CD8-positive, alpha-beta memory T cell (primary cell): Measurements from ENCODE around the gene BANK1. TPM values are rescaled to one million over a fixed set of nuclear protein-coding genes. Genes with fewer than 3 reads are reported as not detected.

ENCODE experiments used
- CTCF ChIA-PET: fragments of 350-600 bp; sonication (Branson Sonifier 250); formaldehyde crosslinking; loops from one replicate; lab custom pipeline; 2021; ENCODE audit warnings: antibody characterized with exemption; lab: Charles Lee
- POLR2A ChIA-PET: fragments of 350-600 bp; sonication (Branson Sonifier 250); formaldehyde crosslinking; loops from one replicate; lab custom pipeline; 2021; ENCODE audit warnings: antibody characterized with exemption; lab: Charles Lee
- DNase-seq, 5 donors: peaks; one replicate each; pipeline versions ENCODE4 v3.0.0 to v3.0.0-alpha.2; 2020 to 2022; ENCODE audit warnings: mixed read lengths in 1 of 5
- H3K27ac ChIP-seq: one replicate; pipeline ENCODE4 v1.7.0; 2013; ENCODE audit warnings: low read depth, mild to moderate bottlenecking, low read length, moderate library complexity
- H3K27me3 ChIP-seq: 2 replicates; pipeline ENCODE4 v1.7.0; 2013; ENCODE audit warnings: low read length, mild to moderate bottlenecking; ENCODE audit not compliant: insufficient read depth, poor library complexity, severe bottlenecking
- H3K36me3 ChIP-seq: 2 replicates; pipeline ENCODE4 v1.7.0; 2013; ENCODE audit warnings: mild to moderate bottlenecking, low read length, moderate library complexity; ENCODE audit not compliant: insufficient read depth
- H3K4me1 ChIP-seq: 2 replicates; pipeline ENCODE4 v1.7.0; 2013; ENCODE audit warnings: mild to moderate bottlenecking, low read length, moderate library complexity; ENCODE audit not compliant: insufficient read depth
- H3K4me3 ChIP-seq: 2 replicates; pipeline ENCODE4 v1.7.0; 2013; ENCODE audit warnings: mild to moderate bottlenecking, low read length
- H3K9me3 ChIP-seq: 2 replicates; pipeline ENCODE4 v1.7.0; 2013; ENCODE audit warnings: mild to moderate bottlenecking, low read length
- H3K27ac Mint-ChIP-seq, 8 donors: one replicate each; pipeline ENCODE4 v1.8.0; 2020 to 2021; ENCODE audit warnings: mixed read lengths in 8 of 8, mild to moderate bottlenecking in 6 of 8, inconsistent platforms in 3 of 8, moderate library complexity in 3 of 8
- H3K27me3 Mint-ChIP-seq, 2 donors: one replicate each; pipeline ENCODE4 v1.8.0; 2020 to 2021; ENCODE audit warnings: mixed read lengths in 2 of 2, mild to moderate bottlenecking in 1 of 2, moderate library complexity in 1 of 2
- H3K36me3 Mint-ChIP-seq, 3 donors: one replicate each; pipeline ENCODE4 v1.8.0; 2020 to 2021; ENCODE audit warnings: mixed read lengths in 3 of 3, inconsistent platforms in 1 of 3, mild to moderate bottlenecking in 1 of 3
- H3K4me1 Mint-ChIP-seq, 3 donors: one replicate each; pipeline ENCODE4 v1.8.0; 2020 to 2021; ENCODE audit warnings: mixed read lengths in 3 of 3, inconsistent platforms in 1 of 3, mild to moderate bottlenecking in 1 of 3
- H3K4me3 Mint-ChIP-seq, 7 donors: one replicate each; pipeline ENCODE4 v1.8.0; 2020 to 2021; ENCODE audit warnings: mixed read lengths in 7 of 7, mild to moderate bottlenecking in 6 of 7, moderate library complexity in 4 of 7, inconsistent platforms in 2 of 7
- H3K9me3 Mint-ChIP-seq, 5 donors: one replicate each; pipeline ENCODE4 v1.8.0; 2020 to 2022; ENCODE audit warnings: mixed read lengths in 5 of 5, mild to moderate bottlenecking in 3 of 5, moderate library complexity in 2 of 5, inconsistent platforms in 1 of 5
- polyA plus RNA-seq: library from polyadenylated mRNA; unstranded; fragments of 300-500 nt; fragmentation: Illumina TruSeq; gene quantifications from one replicate; pipeline ENCODE4 v1.2.3, GENCODE V29; 2021
- total RNA-seq, 2 experiments: library from RNA; stranded (reverse); gene quantifications; one replicate each; pipeline ENCODE4 v1.2.3, GENCODE V29; 2021

Gene BANK1
- total and polyA plus RNA-seq, 3 experiments from 2014 or later: 0.74 TPM; not detected in 2

DNA sequence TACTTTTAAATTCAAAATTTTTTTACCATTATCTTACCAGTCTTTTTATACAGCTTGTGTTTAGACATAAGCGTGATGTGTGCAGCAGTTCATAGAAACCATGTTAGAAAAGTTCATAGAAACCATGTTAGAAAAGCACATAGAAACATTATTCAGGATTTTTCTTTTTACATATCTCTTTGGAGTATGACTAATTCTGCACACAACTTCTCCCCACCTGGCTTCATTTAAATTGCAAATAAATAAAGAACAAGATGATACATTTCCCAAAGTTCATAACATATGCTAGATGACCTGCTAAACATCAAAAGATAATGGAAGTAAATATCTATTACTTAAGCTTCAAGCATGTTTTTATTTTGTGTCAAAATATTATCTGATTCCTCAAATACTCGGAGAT lies 201.9 kb downstream of the BANK1 start:
- H3K36me3 ChIP-seq: no peaks in the 10 kb centered on the region
- POLR2A ChIA-PET: no interaction called here
- Mint-ChIP-seq H3K36me3 (no peaks in the 10 kb centered on the region), H3K27me3 (no peaks in the 10 kb centered on the region), H3K9me3 (peaks cover 0 to 6% (median 1%) of the 10 kb centered on the region in 5 donors), H3K4me3 (no peak overlapping the region), H3K27ac (no peak overlapping the region), H3K4me1 (no peaks in the 10 kb centered on the region)
- no peak overlapping the region for H3K27ac ChIP-seq
- no peak overlapping the region for H3K4me3 ChIP-seq
- H3K4me1 ChIP-seq: no peaks in the 10 kb centered on the region
- H3K9me3 ChIP-seq: no peaks in the 10 kb centered on the region
- H3K27me3 ChIP-seq: no peaks in the 10 kb centered on the region
- CTCF ChIA-PET: no interaction called here
- DNase-seq: no peak

DNA sequence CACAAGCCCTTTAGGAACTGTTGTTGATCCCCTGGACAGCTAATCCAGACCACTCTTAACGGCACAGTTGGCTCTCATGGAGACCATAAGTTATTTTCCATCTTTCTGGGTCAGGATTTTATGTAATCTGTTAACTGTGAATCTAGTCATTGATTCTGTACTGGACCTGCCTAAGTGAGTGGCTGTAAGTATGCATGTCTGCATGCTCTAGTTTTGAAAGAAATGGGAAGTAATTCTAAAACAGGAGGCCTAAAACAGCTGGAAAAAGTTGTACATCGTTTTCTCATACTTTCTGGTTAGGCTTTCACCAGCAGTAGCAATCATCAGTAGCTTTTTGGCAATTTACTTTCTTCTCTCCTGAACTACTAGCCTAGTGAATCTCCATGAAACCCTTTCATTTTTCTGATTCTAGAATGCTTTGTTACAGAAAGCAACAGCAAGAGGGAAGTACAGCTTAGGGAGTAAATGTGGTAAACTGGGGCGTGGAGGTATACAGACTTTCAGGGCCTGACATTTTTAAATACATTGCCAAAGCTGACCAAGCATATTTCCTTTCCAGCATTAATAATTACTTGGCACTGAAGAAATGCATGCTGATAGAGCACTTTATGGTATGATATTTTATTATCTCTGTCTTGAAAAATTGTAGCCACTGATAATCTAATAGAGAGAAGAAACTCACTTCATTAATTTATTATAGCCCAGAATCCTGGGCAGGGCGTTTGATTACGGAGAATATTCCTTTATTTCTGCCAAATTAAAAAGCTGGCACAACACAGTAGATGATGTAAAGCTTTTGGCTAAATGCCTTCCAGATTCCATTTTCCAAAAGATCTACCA lies 202.7 kb downstream of the BANK1 start:
- Histone ChIP-seq H3K4me3 (no peak overlapping the region), H3K4me1 (no peaks in the 10 kb centered on the region), H3K9me3 (no peaks in the 10 kb centered on the region), H3K27ac (no peak overlapping the region), H3K27me3 (no peaks in the 10 kb centered on the region), H3K36me3 (no peaks in the 10 kb centered on the region)
- H3K9me3 Mint-ChIP-seq: peaks cover 0 to 6% (median 1%) of the 10 kb centered on the region in 5 donors
- no peaks in the 10 kb centered on the region for H3K36me3 Mint-ChIP-seq
- H3K4me1 Mint-ChIP-seq: no peaks in the 10 kb centered on the region
- no peak overlapping the region for H3K27ac Mint-ChIP-seq
- ChIA-PET POLR2A (no interaction called here), CTCF (no interaction called here)
- no peak for DNase-seq
- H3K4me3 Mint-ChIP-seq: no peak overlapping the region
- H3K27me3 Mint-ChIP-seq: peaks cover 2 to 3% of the 10 kb centered on the region in 2 donors

- Histone ChIP-seq H3K9me3 (no peaks in the 10 kb centered on the region), H3K27ac (no peak overlapping the region), H3K36me3 (no peaks in the 10 kb centered on the region), H3K4me3 (no peak overlapping the region), H3K4me1 (no peaks in the 10 kb centered on the region), H3K27me3 (no peaks in the 10 kb centered on the region)
- ChIA-PET CTCF (no interaction called here), POLR2A (no interaction called here)
- H3K9me3 Mint-ChIP-seq: peaks cover 0 to 6% (median 1%) of the 10 kb centered on the region in 5 donors
- peaks cover 2 to 6% of the 10 kb centered on the region in 2 donors for H3K27me3 Mint-ChIP-seq
- H3K4me1 Mint-ChIP-seq: no peaks in the 10 kb centered on the region
- no peaks in the 10 kb centered on the region for H3K36me3 Mint-ChIP-seq
- DNase-seq: no peak
- H3K27ac Mint-ChIP-seq: no peak overlapping the region
- H3K4me3 Mint-ChIP-seq: no peak overlapping the region
These were observed 203.6 kb downstream of the BANK1 start for GRCh38 chr4:101993842-101994775.

DNA sequence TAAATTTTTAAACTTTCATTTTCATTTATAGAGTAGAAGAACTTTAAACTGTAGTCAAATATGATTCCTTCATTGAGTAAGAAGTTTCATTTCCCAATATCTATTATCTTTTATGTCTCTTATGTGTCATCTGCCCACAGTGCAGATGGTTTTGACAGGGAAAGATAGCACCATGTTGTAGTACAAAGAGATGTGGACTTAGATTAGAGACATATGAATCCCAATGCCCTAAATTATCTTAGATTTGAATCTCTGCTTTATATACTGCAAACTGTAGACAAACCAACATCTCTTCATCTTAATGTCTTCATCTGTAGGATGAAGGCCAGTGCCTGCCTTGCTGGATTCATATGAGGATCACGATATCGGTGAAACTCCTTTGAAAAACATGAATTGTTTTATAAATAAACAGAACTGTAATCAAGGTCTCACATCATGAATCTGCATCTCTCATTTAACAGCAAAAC lies 217.5 kb downstream of the BANK1 start:
- CTCF ChIA-PET: no interaction called here
- no peaks in the 10 kb centered on the region for H3K36me3 Mint-ChIP-seq

DNA sequence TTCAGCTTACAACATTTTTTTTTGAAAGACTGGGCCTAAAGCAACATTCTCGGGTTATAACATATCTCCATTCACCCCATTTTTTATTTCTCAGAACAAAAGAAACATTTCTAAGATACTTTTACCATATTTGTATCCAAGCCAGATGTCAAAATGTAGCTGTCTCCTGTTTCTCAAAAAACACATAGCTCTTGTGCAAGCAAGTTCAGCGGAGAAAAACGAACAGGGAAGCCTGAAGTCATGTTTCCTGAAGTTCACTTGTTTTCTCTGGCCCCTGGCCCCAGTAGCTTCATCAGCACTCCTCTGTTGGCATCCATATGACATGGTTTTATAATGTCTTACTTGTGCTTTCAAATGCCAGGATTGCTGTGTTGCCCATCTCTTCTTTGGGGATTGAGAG lies 218.2 kb downstream of the BANK1 start:
- H3K36me3 Mint-ChIP-seq: no peaks in the 10 kb centered on the region
- H3K9me3 Mint-ChIP-seq: no peaks in the 10 kb centered on the region
- H3K27me3 Mint-ChIP-seq: peaks cover 0 to 2% of the 10 kb centered on the region in 2 donors
- DNase-seq: no peak
- Histone ChIP-seq H3K4me3 (no peak overlapping the region), H3K4me1 (no peaks in the 10 kb centered on the region), H3K27me3 (no peaks in the 10 kb centered on the region), H3K36me3 (no peaks in the 10 kb centered on the region), H3K27ac (no peak overlapping the region), H3K9me3 (no peaks in the 10 kb centered on the region)
- H3K27ac Mint-ChIP-seq: no peak overlapping the region
- H3K4me1 Mint-ChIP-seq: peaks cover 0 to 4% (median 0%) of the 10 kb centered on the region in 3 donors
- CTCF ChIA-PET: no interaction called here
- no peak overlapping the region for H3K4me3 Mint-ChIP-seq
- POLR2A ChIA-PET: no interaction called here

More for the DNA sequence above, 217.5 kb downstream of the BANK1 start:
- H3K4me1 Mint-ChIP-seq: peaks cover 0 to 4% (median 0%) of the 10 kb centered on the region in 3 donors
- Histone ChIP-seq H3K27ac (no peak overlapping the region), H3K4me3 (no peak overlapping the region), H3K36me3 (no peaks in the 10 kb centered on the region), H3K9me3 (no peaks in the 10 kb centered on the region), H3K4me1 (no peaks in the 10 kb centered on the region), H3K27me3 (no peaks in the 10 kb centered on the region)
- POLR2A ChIA-PET: no interaction called here
- H3K9me3 Mint-ChIP-seq: no peaks in the 10 kb centered on the region
- no peak overlapping the region for H3K4me3 Mint-ChIP-seq
- no peak overlapping the region for H3K27ac Mint-ChIP-seq
- H3K27me3 Mint-ChIP-seq: peaks cover 0 to 5% of the 10 kb centered on the region in 2 donors
- no peak for DNase-seq

DNA sequence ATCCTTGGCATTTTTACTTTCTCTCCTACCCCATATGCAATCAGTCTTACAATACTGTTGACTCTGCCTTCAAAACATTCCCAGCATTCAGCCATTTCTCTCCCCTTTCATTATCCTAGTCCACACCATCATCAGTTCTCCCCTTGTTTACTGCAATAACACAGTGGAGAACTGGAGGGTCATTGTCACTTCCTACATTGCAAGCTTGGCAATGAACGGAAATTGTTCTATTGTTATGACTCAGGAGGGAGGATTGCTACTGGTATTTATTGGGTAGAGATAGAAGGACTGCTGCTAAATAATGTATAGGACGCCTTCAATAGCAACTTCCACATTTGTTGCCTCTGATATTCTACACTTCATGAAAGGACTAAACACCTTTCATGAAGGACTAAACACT lies 231.8 kb downstream of the BANK1 start:
- H3K4me3 Mint-ChIP-seq: no peak overlapping the region
- DNase-seq: no peak
- no peaks in the 10 kb centered on the region for H3K36me3 Mint-ChIP-seq
- CTCF ChIA-PET: no interaction called here
- no peaks in the 10 kb centered on the region for H3K36me3 ChIP-seq
- H3K4me3 ChIP-seq: no peak overlapping the region
- no peaks in the 10 kb centered on the region for H3K9me3 ChIP-seq
- POLR2A ChIA-PET: no interaction called here
- no peaks in the 10 kb centered on the region for H3K4me1 ChIP-seq
- no peaks in the 10 kb centered on the region for H3K4me1 Mint-ChIP-seq
- no peak overlapping the region for H3K27ac ChIP-seq
- H3K27me3 ChIP-seq: no peaks in the 10 kb centered on the region
- peaks cover 0 to 2% (median 0%) of the 10 kb centered on the region in 5 donors for H3K9me3 Mint-ChIP-seq
- peaks cover 1 to 7% of the 10 kb centered on the region in 2 donors for H3K27me3 Mint-ChIP-seq
- H3K27ac Mint-ChIP-seq: no peak overlapping the region

DNA sequence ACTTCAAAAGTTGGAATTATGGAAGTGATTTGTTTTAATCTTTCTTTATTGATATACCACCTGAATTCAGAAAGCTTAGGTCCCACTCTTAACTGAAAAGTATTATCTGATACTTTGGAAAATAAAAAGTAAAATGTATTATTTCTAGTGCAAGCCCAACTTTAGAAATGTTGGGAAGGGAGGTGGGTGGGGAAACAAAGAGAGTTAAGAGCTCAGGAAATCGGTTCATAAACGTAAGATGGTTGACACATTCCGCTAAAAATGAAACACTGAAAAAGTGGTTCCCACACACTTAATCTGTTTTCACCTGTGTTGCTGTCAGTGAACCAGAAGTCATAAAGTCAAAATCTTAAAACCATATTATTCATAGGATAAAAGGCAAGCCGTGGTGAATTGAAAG lies 237.4 kb downstream of the BANK1 start:
- Histone ChIP-seq H3K4me1 (no peaks in the 10 kb centered on the region), H3K9me3 (no peaks in the 10 kb centered on the region), H3K27me3 (no peaks in the 10 kb centered on the region), H3K27ac (no peak overlapping the region), H3K36me3 (no peaks in the 10 kb centered on the region), H3K4me3 (no peak overlapping the region)
- ChIA-PET CTCF (no interaction called here), POLR2A (no interaction called here)
- H3K4me1 Mint-ChIP-seq: no peaks in the 10 kb centered on the region
- peaks cover 0 to 2% (median 0%) of the 10 kb centered on the region in 5 donors for H3K9me3 Mint-ChIP-seq
- no peaks in the 10 kb centered on the region for H3K36me3 Mint-ChIP-seq
- no peak for DNase-seq
- H3K27ac Mint-ChIP-seq: no peak overlapping the region
- H3K27me3 Mint-ChIP-seq: peaks cover 1 to 3% of the 10 kb centered on the region in 2 donors
- H3K4me3 Mint-ChIP-seq: no peak overlapping the region

DNA sequence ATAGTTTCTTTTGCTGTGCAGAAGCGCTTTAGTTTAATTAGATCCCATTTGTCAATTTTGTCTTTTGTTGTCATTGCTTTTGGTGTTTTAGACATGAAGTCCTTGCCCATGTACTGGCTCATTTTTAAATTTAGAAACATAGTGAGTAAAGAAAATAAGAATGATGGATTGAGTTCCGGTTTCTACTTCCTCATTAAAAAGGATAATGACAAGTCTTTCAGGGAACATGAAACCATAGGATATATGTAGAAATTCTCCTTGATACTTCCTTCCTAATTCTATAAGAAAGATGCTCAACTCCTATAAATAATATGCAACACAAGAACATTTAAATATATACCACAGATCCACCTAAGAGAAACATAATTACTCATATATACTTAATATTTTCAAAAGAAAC lies 240.9 kb downstream of the BANK1 start:
- no peaks in the 10 kb centered on the region for H3K27me3 ChIP-seq
- CTCF ChIA-PET: no interaction called here
- Mint-ChIP-seq H3K36me3 (no peaks in the 10 kb centered on the region), H3K4me1 (no peaks in the 10 kb centered on the region), H3K27me3 (no peaks in the 10 kb centered on the region), H3K4me3 (no peak overlapping the region), H3K9me3 (peaks cover 0 to 2% (median 0%) of the 10 kb centered on the region in 5 donors), H3K27ac (no peak overlapping the region)
- DNase-seq: no peak
- no peaks in the 10 kb centered on the region for H3K9me3 ChIP-seq
- POLR2A ChIA-PET: no interaction called here
- H3K4me3 ChIP-seq: no peak overlapping the region
- H3K36me3 ChIP-seq: no peaks in the 10 kb centered on the region
- H3K4me1 ChIP-seq: no peaks in the 10 kb centered on the region
- H3K27ac ChIP-seq: no peak overlapping the region
